ENCODE measurements around the gene ACTA1.

The ACTA1 gene

GRCh38 chr1:229440851-229441537 lies 7.1 kb upstream of the ACTA1 start:
- DNase-seq (ENCODE audit: low read depth) = peak; percentile 34
- TF ChIP-seq CTCF (IDR thresholded peaks at IDR 0.05; ENCODE audit: insufficient read depth, low read depth, low read length, missing control alignments) = no peak
- no peak overlapping the region for H3K4me3 ChIP-seq (ENCODE audit: low read length)

GRCh38 chr1:229438021-229438420 lies 4.1 kb upstream of the ACTA1 start:
- TF ChIP-seq CTCF (IDR thresholded peaks at IDR 0.05; ENCODE audit: insufficient read depth, low read depth, low read length, missing control alignments) = no peak
- H3K4me3 ChIP-seq (ENCODE audit: low read length) = no peak overlapping the region
- no peak for DNase-seq (ENCODE audit: low read depth)

GRCh38 chr1:229437443-229437842 lies 3.5 kb upstream of the ACTA1 start:
- no peak for TF ChIP-seq CTCF (IDR thresholded peaks at IDR 0.05; ENCODE audit: insufficient read depth, low read depth, low read length, missing control alignments)
- no peak overlapping the region for H3K4me3 ChIP-seq (ENCODE audit: low read length)
- no peak for DNase-seq (ENCODE audit: low read depth)

- no peak overlapping the region for H3K4me3 ChIP-seq (ENCODE audit: low read length)
- no peak for DNase-seq (ENCODE audit: low read depth)
- no peak for TF ChIP-seq CTCF (IDR thresholded peaks at IDR 0.05; ENCODE audit: insufficient read depth, low read depth, low read length, missing control alignments)
Measured at GRCh38 chr1:229436201-229436600, 2.3 kb upstream of the ACTA1 start.

- no peak for DNase-seq (ENCODE audit: low read depth)
- TF ChIP-seq CTCF (IDR thresholded peaks at IDR 0.05; ENCODE audit: insufficient read depth, low read depth, low read length, missing control alignments) = no peak
- H3K4me3 ChIP-seq (ENCODE audit: low read length) = no peak overlapping the region
Measured at GRCh38 chr1:229434641-229435051, 752 bp upstream of the ACTA1 start.

GRCh38 chr1:229433364-229434004 lies 410 bp downstream of the ACTA1 start:
- no peak for TF ChIP-seq CTCF (IDR thresholded peaks at IDR 0.05; ENCODE audit: insufficient read depth, low read depth, low read length, missing control alignments)

GRCh38 chr1:229432905-229433304 lies 989 bp downstream of the ACTA1 start:
- TF ChIP-seq CTCF (IDR thresholded peaks at IDR 0.05; ENCODE audit: insufficient read depth, low read depth, low read length, missing control alignments) = no peak
- no peak overlapping the region for H3K4me3 ChIP-seq (ENCODE audit: low read length)
- no peak for DNase-seq (ENCODE audit: low read depth)

More at GRCh38 chr1:229433364-229434004, 410 bp downstream of the ACTA1 start:
- no peak for DNase-seq (ENCODE audit: low read depth)
- no peak overlapping the region for H3K4me3 ChIP-seq (ENCODE audit: low read length)
